ENCODE data around the gene CCNY.
A peak's percentile ranks its signal among the peaks of the same experiment; 100 is the strongest.
"Not testable (repeated sequence)": the region's sequence is repeated elsewhere in the genome, so short reads cannot be mapped to it uniquely, and the experiment has no call there.

Gene CCNY

GRCh38 chr10:35532141-35532540, 195.8 kb downstream of the CCNY start:
- DNase-seq, result no peak

- no peak for DNase-seq
Observed at GRCh38 chr10:35533565-35533964, 197.3 kb downstream of the CCNY start.

- DNase-seq, result no peak
Observed at GRCh38 chr10:35535136-35535535, 198.8 kb downstream of the CCNY start.

GRCh38 chr10:35536789-35537188, 200.5 kb downstream of the CCNY start:
- DNase-seq, result no peak

- DNase-seq, result not testable (repeated sequence)
Observed at GRCh38 chr10:35537925-35538324, 201.6 kb downstream of the CCNY start.

- DNase-seq, result no peak
Observed at GRCh38 chr10:35540296-35541164, 204.2 kb downstream of the CCNY start.

- DNase-seq, result no peak
Observed at GRCh38 chr10:35541720-35542119, 205.4 kb downstream of the CCNY start.

- no peak for DNase-seq
Observed at GRCh38 chr10:35542303-35542702, 206.0 kb downstream of the CCNY start.

GRCh38 chr10:35545079-35545657, 208.9 kb downstream of the CCNY start:
- DNase-seq, result no peak

- DNase-seq, result peak; percentile 27
Observed at GRCh38 chr10:35545878-35546590, 209.7 kb downstream of the CCNY start.

- DNase-seq, result no peak
Observed at GRCh38 chr10:35546824-35547225, 210.5 kb downstream of the CCNY start.

GRCh38 chr10:35552650-35553342, 216.5 kb downstream of the CCNY start:
- no peak for DNase-seq

GRCh38 chr10:35554036-35554435, 217.7 kb downstream of the CCNY start:
- DNase-seq, result no peak

- DNase-seq, result no peak
Observed at GRCh38 chr10:35554461-35555056, 218.2 kb downstream of the CCNY start.

GRCh38 chr10:35555962-35556930, 219.9 kb downstream of the CCNY start:
- no peak for DNase-seq

GRCh38 chr10:35558276-35558675, 222.0 kb downstream of the CCNY start:
- no peak for DNase-seq

GRCh38 chr10:35559416-35559815, 223.1 kb downstream of the CCNY start:
- no peak for DNase-seq

- no peak for DNase-seq
Observed at GRCh38 chr10:35561715-35562114, 225.4 kb downstream of the CCNY start.

GRCh38 chr10:35562427-35562826, 226.1 kb downstream of the CCNY start:
- DNase-seq, result no peak

GRCh38 chr10:35563261-35563891, 227.1 kb downstream of the CCNY start:
- peak; percentile 72 for DNase-seq
